HepG2 (cell line): ENCODE measurements around the gene GMEB2. TPM values are rescaled to one million over a fixed set of nuclear protein-coding genes. Genes with fewer than 3 reads are reported as not detected.

Experiments
- CBX1 ChIP-seq: IDR thresholded peaks from one replicate; pipeline ENCODE4 v1.6.1; 2016; ENCODE audit warnings: antibody characterized with exemption, low read depth
- CEBPG ChIP-seq: IDR thresholded peaks from 2 replicates; pipeline ENCODE4 v1.6.1; 2016
- GPN1 ChIP-seq: sonication (generic); formaldehyde crosslinking; IDR thresholded peaks from 2 replicates; pipeline ENCODE4 v1.5.1; 2020; ENCODE audit warnings: missing genetic modification reagents, borderline replicate concordance
- HNF4A ChIP-seq: sonication (generic); formaldehyde crosslinking; IDR thresholded peaks from 2 replicates; pipeline ENCODE4 v1.4.0; 2020; ENCODE audit warnings: missing genetic modification reagents
- MLLT10 ChIP-seq: sonication (generic); formaldehyde crosslinking; IDR thresholded peaks from 2 replicates; pipeline ENCODE4 v1.4.0; 2020; ENCODE audit warnings: missing genetic modification reagents
- MNT ChIP-seq: fragments of 450-650 bp; IDR thresholded peaks from 2 replicates; pipeline ENCODE4 v1.6.1; 2016
- NAIF1 ChIP-seq: sonication (generic); formaldehyde crosslinking; IDR thresholded peaks from 2 replicates; pipeline ENCODE4 v1.5.0; 2020; ENCODE audit warnings: mild to moderate bottlenecking, missing genetic modification reagents, borderline replicate concordance
- PHB2 ChIP-seq: fragments of 450-650 bp; IDR thresholded peaks from 2 replicates; pipeline ENCODE4 v1.6.1; 2018; ENCODE audit not compliant: partially characterized antibody
- PRDM10 ChIP-seq: sonication (generic); formaldehyde crosslinking; IDR thresholded peaks from 2 replicates; pipeline ENCODE4 v1.4.0; 2020; ENCODE audit warnings: low read depth, missing genetic modification reagents
- SAP130 ChIP-seq: IDR thresholded peaks from 2 replicates; pipeline ENCODE4 v1.6.1; 2016; ENCODE audit warnings: low read depth
- TCF12 ChIP-seq, 2 experiments: fragments of 450-650 bp in 1 of 2; sonication (generic) in 1 of 2; formaldehyde crosslinking in 1 of 2; IDR thresholded peaks; 2 replicates each; pipeline versions ENCODE4 v1.6.1 to v1.8.0; 2017 to 2022; ENCODE audit warnings: antibody characterized with exemption in 1 of 2, mild to moderate bottlenecking in 1 of 2, missing genetic modification reagents in 1 of 2, moderate library complexity in 1 of 2
- TERF1 ChIP-seq: sonication (generic); formaldehyde crosslinking; IDR thresholded peaks from 2 replicates; pipeline ENCODE4 v1.8.0; 2022; ENCODE audit warnings: mild to moderate bottlenecking, missing genetic modification reagents, moderate library complexity
- ZBTB14 ChIP-seq: sonication (generic); formaldehyde crosslinking; IDR thresholded peaks from 2 replicates; pipeline ENCODE4 v1.4.0; 2020; ENCODE audit warnings: missing genetic modification reagents
- ZNF414 ChIP-seq: sonication (generic); formaldehyde crosslinking; IDR thresholded peaks from 2 replicates; pipeline ENCODE4 v1.5.0; 2020; ENCODE audit warnings: missing genetic modification reagents
- ZNF430 ChIP-seq: sonication (generic); formaldehyde crosslinking; IDR thresholded peaks from 2 replicates; pipeline ENCODE4 v1.9.0; 2021; ENCODE audit warnings: mild to moderate bottlenecking, missing genetic modification reagents
- ZNF512B ChIP-seq: sonication (generic); formaldehyde crosslinking; IDR thresholded peaks from 2 replicates; pipeline ENCODE4 v1.5.1; 2020; ENCODE audit warnings: missing genetic modification reagents, mild to moderate bottlenecking, borderline replicate concordance
- ZNF543 ChIP-seq: sonication (generic); formaldehyde crosslinking; IDR thresholded peaks from 2 replicates; pipeline ENCODE4 v1.4.0; 2020; ENCODE audit warnings: mild to moderate bottlenecking, missing genetic modification reagents
- polyA plus RNA-seq, 8 experiments: library from polyadenylated mRNA; depleted of rRNA in 3 of 8; stranded (reverse) in 7 of 8; unstranded in 1 of 8; fragments of >200 nt; fragmentation: Illumina TruSeq in 4 of 8; extraction: Trizol in 4 of 8; gene quantifications; 2 replicates each; pipeline versions ENCODE4 v1.2.1 to v1.2.3, GENCODE V29; 2011 to 2016; ENCODE audit warnings: low read depth in 4 of 8, missing spikeins in 1 of 8, mixed read lengths in 1 of 8; ENCODE audit not compliant: insufficient read depth in 1 of 8
- total RNA-seq, 5 experiments: library from RNA; depleted of rRNA; stranded (reverse); fragments of >200 nt; fragmentation: Illumina TruSeq; extraction: Trizol; gene quantifications; 2 replicates each; pipeline ENCODE4 v1.2.3, GENCODE V29; 2016; ENCODE audit warnings: low read depth in 1 of 5

GMEB2 gene
- total and polyA plus RNA-seq, 2 of the 13 experiments (the other 11 are each of a cell fraction or from before 2014, with no cell fraction given): 10.6 to 12.4 TPM

GRCh38 chr20:63652192-63652980, 25.5 kb upstream of the GMEB2 start (continued):
- TF ChIP-seq ZBTB14 (CRISPR knock-in tag): peak; percentile 59; the same call in 1 of the 2 replicates
- TF ChIP-seq ZNF512B: no peak
- 0 out of 2 replicates have a peak, but pooled peaks have one; percentile 56 for TF ChIP-seq ZNF430 (CRISPR knock-in tag)
- TF ChIP-seq CEBPG: no peak
- TF ChIP-seq HNF4A (CRISPR knock-in tag): peak; percentile 54
- TF ChIP-seq PRDM10 (CRISPR knock-in tag): no peak
- no peak; the same call in 1 of the 2 replicates for TF ChIP-seq NAIF1
- no peak for TF ChIP-seq MLLT10 (CRISPR knock-in tag)
- peak; percentile 50; the same call in 1 of the 2 replicates for TF ChIP-seq ZNF414 (CRISPR knock-in tag)
- 0 out of 2 replicates have a peak, but pooled peaks have one; percentile 22 for TF ChIP-seq ZNF543
- no peak for TF ChIP-seq GPN1
- no peak for TF ChIP-seq SAP130 (CRISPR knock-in tag)
- peak; percentile 52 for TF ChIP-seq CBX1
- no peak for TF ChIP-seq TERF1 (CRISPR knock-in tag)
- TF ChIP-seq MNT: no peak
- TF ChIP-seq PHB2: no peak
- no peak for TF ChIP-seq TCF12 (IDR thresholded peaks at IDR 0.05)
- TF ChIP-seq TCF12 (CRISPR knock-in tag; IDR thresholded peaks at IDR 0.05): no peak
